Fibroblast of pulmonary artery (primary cell): ENCODE data around the gene CDKN1A.

Experiments
- DNase-seq: peaks from one replicate; pipeline ENCODE4 v3.0.0-alpha.2; 2010; ENCODE audit warnings: low read depth
- H3K4me3 ChIP-seq: replicated peaks from 2 replicates; pipeline ENCODE4 v1.5.1; 2011; ENCODE audit warnings: low read depth, mild to moderate bottlenecking, control low read depth, low read length, moderate library complexity
- CTCF ChIP-seq: IDR thresholded peaks from 2 replicates; pipeline ENCODE4 v1.5.1; 2011; ENCODE audit warnings: mild to moderate bottlenecking, control low read depth, low read length, inconsistent platforms; ENCODE audit errors: missing control alignments

Gene CDKN1A

DNA sequence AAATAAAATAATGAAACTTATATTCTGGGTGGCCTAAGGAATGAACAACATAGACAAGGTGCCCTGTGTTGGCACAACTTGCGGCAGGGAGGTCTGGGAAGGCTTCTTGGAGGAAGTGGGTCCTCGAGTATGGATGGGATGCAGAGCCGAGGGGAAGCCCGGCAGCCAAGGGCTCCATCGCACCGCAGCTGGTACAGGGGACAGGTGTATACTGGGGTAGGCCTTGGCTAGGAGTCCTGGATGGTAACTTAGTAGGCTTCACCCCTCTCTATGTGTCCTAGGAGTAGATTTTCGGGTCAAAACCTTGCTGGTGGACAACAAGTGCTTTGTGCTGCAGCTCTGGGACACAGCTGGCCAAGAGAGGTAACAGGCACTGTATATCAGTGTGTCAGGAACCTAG is 47.1 kb downstream of the CDKN1A start:
- no peak for TF ChIP-seq CTCF
- DNase-seq, result no peak

GRCh38 chr6:36727505-36728021 is 49.0 kb downstream of the CDKN1A start:
- H3K4me3 ChIP-seq, result no peak overlapping the region
- no peak for TF ChIP-seq CTCF
- peak; percentile 14 for DNase-seq

More for the DNA sequence above, 47.1 kb downstream of the CDKN1A start:
- no peak overlapping the region for H3K4me3 ChIP-seq

DNA sequence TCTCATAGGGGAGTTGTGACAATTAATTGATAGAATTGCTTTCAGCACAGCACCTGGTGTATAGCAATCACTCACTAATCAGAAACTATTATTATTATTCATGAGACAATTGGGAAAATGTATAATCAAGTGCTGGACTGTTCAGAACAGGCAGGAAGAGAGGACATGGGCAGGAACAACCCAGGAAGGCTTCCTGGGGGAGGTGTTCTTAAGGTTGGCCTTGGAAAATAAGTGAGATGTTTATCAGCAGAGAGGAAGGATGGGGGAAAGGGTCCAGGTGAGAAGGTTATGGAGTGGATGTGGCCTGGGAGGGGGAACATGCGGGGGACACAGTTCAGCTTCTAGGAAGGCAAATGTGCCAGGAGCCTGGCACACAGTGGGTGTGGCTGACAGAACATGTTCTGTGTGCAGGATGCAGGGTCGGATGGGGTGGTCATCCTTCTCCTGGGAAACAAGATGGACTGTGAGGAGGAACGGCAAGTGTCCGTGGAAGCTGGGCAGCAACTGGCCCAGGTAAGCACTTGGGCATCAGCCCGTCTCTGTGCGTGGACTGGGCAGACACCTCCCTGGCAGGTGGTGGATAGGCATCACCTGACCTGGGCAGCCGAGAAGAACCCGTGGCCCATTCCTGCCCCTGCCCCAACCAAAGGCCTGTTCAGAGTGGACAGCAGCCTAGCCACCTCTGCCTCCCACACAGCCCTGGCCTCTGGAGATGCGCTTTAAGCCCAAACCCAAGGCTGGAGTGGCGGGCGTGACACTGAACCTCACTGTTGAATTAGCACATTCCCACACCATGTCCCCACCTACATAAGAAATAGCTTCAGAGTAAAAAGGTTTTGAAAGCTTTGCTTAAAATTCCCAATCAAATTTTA is 50.0 kb downstream of the CDKN1A start:
- H3K4me3 ChIP-seq, result no peak overlapping the region
- no peak for DNase-seq
- TF ChIP-seq CTCF, result no peak

GRCh38 chr6:36729161-36729524 is 50.6 kb downstream of the CDKN1A start:
- DNase-seq, result peak; percentile 43
- H3K4me3 ChIP-seq, result no peak overlapping the region
- no peak for TF ChIP-seq CTCF

- DNase-seq, result no peak
- no peak overlapping the region for H3K4me3 ChIP-seq
- no peak for TF ChIP-seq CTCF
Measured at GRCh38 chr6:36730424-36731380, 52.2 kb downstream of the CDKN1A start.

DNA sequence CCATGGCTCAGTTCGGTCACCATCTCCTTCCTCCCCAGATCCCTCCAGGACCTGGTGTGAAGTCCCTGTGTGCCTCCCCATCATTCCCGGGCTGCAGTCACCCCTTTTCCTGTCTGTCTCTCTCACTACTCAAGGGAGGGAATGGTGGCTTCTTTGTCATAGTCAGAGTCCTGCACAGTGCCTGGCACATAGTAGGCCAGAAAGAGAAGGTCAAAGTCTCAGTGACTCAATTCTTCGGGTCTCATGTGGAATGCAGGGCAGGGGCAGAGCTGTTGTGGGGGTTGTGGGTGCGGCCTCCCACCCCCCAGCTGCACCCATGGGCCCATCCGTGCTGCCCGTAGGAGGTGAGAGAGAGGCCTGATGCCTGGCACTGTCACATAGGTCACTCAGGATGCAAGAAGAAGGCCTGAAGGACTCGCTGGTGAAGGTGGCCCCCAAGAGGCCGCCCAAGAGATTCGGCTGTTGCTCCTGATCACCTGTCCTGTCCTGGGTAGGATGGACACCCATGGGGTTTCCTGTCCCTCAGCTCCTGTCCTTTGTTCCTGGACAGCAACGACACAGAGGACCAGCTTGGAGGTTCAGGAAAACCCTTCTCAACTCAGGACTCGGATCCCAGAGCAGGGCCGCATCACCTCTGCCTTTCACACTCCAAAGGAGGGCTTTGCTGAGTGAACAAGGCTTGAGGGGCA is 53.3 kb downstream of the CDKN1A start:
- H3K4me3 ChIP-seq, result no peak overlapping the region
- TF ChIP-seq CTCF, result no peak
- no peak for DNase-seq
